Panc1 (cell line): ENCODE measurements around the gene CSNK2A1. TPM values are rescaled to one million over a fixed set of nuclear protein-coding genes. Genes with fewer than 3 reads are reported as not detected.

Experiments used
- ATAC-seq: fragments of 200-7000 bp; cut with Tn5 transposase; 2 replicates; pipeline ENCODE4 v1.9.1; 2020; ENCODE audit warnings: mild to moderate bottlenecking, moderate library complexity
- BruUV-seq: library from RNA; stranded (reverse); fragments of 400-500 nt; replicated peaks from 2 replicates; lab custom pipeline; 2021; lab: Mats Ljungman, UMichigan
- CTCF ChIA-PET: fragments of 300-600 bp; sonication (Branson Sonifier 250); formaldehyde crosslinking; loops from one replicate; lab custom pipeline; 2022; ENCODE audit warnings: antibody characterized with exemption; lab: Charles Lee
- POLR2A ChIA-PET: fragments of 300-600 bp; sonication (Branson Sonifier 250); formaldehyde crosslinking; loops from one replicate; lab custom pipeline; 2022; ENCODE audit warnings: antibody characterized with exemption; lab: Charles Lee
- DNase-seq: peaks from one replicate; pipeline ENCODE4 v3.0.0-alpha.2; 2010; ENCODE audit warnings: low read depth, low spot score
- H3K27ac ChIP-seq: 2 replicates; pipeline ENCODE4 v1.5.1; 2011; ENCODE audit warnings: mild to moderate bottlenecking, low read length, inconsistent platforms
- H3K27me3 ChIP-seq: fragments of 200-500 bp; sonication (Bioruptor generic); 2 replicates; pipeline ENCODE4 v1.6.0; 2014; ENCODE audit warnings: low read length, inconsistent platforms; ENCODE audit not compliant: control insufficient read depth, insufficient read depth
- H3K36me3 ChIP-seq: fragments of 200-500 bp; sonication (Bioruptor generic); 2 replicates; pipeline ENCODE4 v1.5.1; 2014; ENCODE audit warnings: inconsistent platforms, mild to moderate bottlenecking, low read length, moderate library complexity; ENCODE audit not compliant: control insufficient read depth, insufficient read depth
- H3K4me1 ChIP-seq: 2 replicates; pipeline ENCODE4 v1.5.1; 2011; ENCODE audit warnings: inconsistent platforms, mild to moderate bottlenecking, low read length, moderate library complexity; ENCODE audit not compliant: control insufficient read depth, insufficient read depth
- H3K4me3 ChIP-seq, 2 experiments: 2 replicates each; pipeline ENCODE4 v1.5.1; 2011 to 2012; ENCODE audit warnings: low read depth in 2 of 2, low read length in 2 of 2, mild to moderate bottlenecking in 2 of 2, inconsistent platforms in 1 of 2, moderate library complexity in 1 of 2
- H3K9me3 ChIP-seq: fragments of 200-500 bp; sonication (Bioruptor generic); 2 replicates; pipeline ENCODE4 v1.5.1; 2014; ENCODE audit warnings: low read depth, mild to moderate bottlenecking, inconsistent platforms, low read length, moderate library complexity; ENCODE audit not compliant: control insufficient read depth, insufficient read depth
- POLR2AphosphoS5 ChIP-seq: IDR thresholded peaks from 2 replicates; pipeline ENCODE4 v1.6.1; 2012; ENCODE audit warnings: mild to moderate bottlenecking, low read depth, low read length, moderate library complexity
- SIN3A ChIP-seq: IDR thresholded peaks from 2 replicates; pipeline ENCODE4 v1.6.1; 2012; ENCODE audit warnings: low read depth, mild to moderate bottlenecking, low read length, moderate library complexity, borderline replicate concordance; ENCODE audit not compliant: insufficient read depth
- TCF7L2 ChIP-seq: IDR thresholded peaks from 2 replicates; pipeline ENCODE4 v1.6.1; 2011; ENCODE audit warnings: mild to moderate bottlenecking, low read depth, low read length, inconsistent platforms
- in situ Hi-C: cut with HindIII; loops from 2 replicates; pipeline ENCODE4 v1.10.0; 2016; ENCODE audit warnings: low sequenced_read_pairs, low pct_unique_long_range_greater_than_20kb
- intact Hi-C: fragments of 100-400 bp; cut with micrococcal nuclease; formaldehyde crosslinking; loops from one replicate; pipeline ENCODE4 v1.10.0; 2022; ENCODE audit not compliant: unreplicated experiment
- total RNA-seq: library from RNA; stranded (reverse); gene quantifications from one replicate; pipeline ENCODE4 v1.2.1, GENCODE V29; 2021; ENCODE audit not compliant: unreplicated experiment
- TF ChIP-seq, protein P1 (sequence below): fragments of 450-650 bp; IDR thresholded peaks from 2 replicates; pipeline ENCODE4 v1.5.1; 2017; ENCODE audit warnings: mild to moderate bottlenecking
- TF ChIP-seq, protein P2 (sequence below), 2 experiments: IDR thresholded peaks; 2 replicates each; pipeline ENCODE4 v1.6.1; 2011 to 2012; ENCODE audit warnings: low read depth in 2 of 2, control low read depth in 1 of 2, low read length in 1 of 2, mild to moderate bottlenecking in 1 of 2, moderate library complexity in 1 of 2; ENCODE audit not compliant: insufficient read depth in 1 of 2

The CSNK2A1 gene
- total RNA-seq, 1 experiment from 2014 or later = 191 TPM

DNA sequence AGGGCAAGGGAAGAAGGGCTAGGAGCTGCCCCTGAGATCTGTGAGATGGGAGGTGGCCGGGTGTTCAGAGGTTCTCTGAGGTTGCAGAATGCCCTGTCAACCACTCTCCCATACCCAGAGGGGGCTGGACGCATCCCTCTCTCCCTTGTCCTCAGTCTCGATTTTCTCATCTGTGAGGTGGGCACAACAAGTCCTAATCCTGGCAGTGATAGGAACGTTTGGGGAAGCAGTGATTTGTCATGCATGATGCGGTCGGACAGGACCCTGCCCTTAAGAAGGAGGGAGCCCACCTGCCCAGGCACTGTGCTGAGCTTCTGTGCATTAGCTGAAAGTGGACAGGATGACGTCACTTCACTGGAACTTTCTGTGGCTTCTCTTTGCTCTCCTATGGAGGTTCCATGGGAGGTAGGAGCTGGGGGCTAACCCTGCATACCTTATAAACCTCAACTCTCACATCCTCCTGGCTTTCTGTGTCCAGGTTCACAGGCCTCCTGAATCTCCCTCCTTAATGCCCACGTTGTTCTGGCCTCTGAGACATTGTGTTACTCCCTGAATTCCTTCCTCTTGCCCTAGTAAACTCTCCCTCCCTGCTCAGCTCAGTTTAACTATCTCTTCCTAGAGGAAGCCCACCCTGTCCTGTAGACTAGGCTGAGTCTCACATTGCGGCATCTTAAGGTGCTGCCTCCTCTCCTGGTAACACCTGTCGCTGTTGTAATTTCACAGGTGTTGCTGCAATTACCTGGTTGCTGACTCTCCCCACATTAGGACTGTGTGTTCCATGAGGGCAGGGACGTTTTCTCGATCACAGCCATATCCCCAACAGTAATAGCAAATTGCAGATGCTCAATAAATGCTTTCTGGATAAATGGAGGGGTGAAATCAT, 30.1 kb upstream of the CSNK2A1 start:
- Histone ChIP-seq H3K27ac (no peak overlapping the region), H3K4me3 (no peak overlapping the region), H3K9me3 (no peaks in the 10 kb centered on the region), H3K4me1 (no peaks in the 10 kb centered on the region), H3K36me3 (no peaks in the 10 kb centered on the region), H3K27me3 (peaks cover 11% of the 10 kb centered on the region)
- ChIA-PET POLR2A (no interaction called here), CTCF (interaction anchor here (1.4 kb wide), 1 partner anchor 72 kb away, joined by 3 read pairs; no protein-coding TSS in a partner anchor)
- intact Hi-C loops = no loop called here
- in situ Hi-C loops = no loop called here
- TF ChIP-seq POLR2AphosphoS5 (no peak), TCF7L2 (no peak), SIN3A (no peak)
- TF ChIP-seq, protein P1, sequence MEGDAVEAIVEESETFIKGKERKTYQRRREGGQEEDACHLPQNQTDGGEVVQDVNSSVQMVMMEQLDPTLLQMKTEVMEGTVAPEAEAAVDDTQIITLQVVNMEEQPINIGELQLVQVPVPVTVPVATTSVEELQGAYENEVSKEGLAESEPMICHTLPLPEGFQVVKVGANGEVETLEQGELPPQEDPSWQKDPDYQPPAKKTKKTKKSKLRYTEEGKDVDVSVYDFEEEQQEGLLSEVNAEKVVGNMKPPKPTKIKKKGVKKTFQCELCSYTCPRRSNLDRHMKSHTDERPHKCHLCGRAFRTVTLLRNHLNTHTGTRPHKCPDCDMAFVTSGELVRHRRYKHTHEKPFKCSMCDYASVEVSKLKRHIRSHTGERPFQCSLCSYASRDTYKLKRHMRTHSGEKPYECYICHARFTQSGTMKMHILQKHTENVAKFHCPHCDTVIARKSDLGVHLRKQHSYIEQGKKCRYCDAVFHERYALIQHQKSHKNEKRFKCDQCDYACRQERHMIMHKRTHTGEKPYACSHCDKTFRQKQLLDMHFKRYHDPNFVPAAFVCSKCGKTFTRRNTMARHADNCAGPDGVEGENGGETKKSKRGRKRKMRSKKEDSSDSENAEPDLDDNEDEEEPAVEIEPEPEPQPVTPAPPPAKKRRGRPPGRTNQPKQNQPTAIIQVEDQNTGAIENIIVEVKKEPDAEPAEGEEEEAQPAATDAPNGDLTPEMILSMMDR = no peak
- TF ChIP-seq, protein P2, sequence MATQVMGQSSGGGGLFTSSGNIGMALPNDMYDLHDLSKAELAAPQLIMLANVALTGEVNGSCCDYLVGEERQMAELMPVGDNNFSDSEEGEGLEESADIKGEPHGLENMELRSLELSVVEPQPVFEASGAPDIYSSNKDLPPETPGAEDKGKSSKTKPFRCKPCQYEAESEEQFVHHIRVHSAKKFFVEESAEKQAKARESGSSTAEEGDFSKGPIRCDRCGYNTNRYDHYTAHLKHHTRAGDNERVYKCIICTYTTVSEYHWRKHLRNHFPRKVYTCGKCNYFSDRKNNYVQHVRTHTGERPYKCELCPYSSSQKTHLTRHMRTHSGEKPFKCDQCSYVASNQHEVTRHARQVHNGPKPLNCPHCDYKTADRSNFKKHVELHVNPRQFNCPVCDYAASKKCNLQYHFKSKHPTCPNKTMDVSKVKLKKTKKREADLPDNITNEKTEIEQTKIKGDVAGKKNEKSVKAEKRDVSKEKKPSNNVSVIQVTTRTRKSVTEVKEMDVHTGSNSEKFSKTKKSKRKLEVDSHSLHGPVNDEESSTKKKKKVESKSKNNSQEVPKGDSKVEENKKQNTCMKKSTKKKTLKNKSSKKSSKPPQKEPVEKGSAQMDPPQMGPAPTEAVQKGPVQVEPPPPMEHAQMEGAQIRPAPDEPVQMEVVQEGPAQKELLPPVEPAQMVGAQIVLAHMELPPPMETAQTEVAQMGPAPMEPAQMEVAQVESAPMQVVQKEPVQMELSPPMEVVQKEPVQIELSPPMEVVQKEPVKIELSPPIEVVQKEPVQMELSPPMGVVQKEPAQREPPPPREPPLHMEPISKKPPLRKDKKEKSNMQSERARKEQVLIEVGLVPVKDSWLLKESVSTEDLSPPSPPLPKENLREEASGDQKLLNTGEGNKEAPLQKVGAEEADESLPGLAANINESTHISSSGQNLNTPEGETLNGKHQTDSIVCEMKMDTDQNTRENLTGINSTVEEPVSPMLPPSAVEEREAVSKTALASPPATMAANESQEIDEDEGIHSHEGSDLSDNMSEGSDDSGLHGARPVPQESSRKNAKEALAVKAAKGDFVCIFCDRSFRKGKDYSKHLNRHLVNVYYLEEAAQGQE (IDR thresholded peaks at IDR 0.05; ENCODE audit: insufficient read depth in 1 of 2, low read depth in 2 of 2, low read length in 1 of 2) = no peak
- ATAC-seq (no peak), DNase-seq (no peak)
- BruUV-seq = no TSS peak

DNA sequence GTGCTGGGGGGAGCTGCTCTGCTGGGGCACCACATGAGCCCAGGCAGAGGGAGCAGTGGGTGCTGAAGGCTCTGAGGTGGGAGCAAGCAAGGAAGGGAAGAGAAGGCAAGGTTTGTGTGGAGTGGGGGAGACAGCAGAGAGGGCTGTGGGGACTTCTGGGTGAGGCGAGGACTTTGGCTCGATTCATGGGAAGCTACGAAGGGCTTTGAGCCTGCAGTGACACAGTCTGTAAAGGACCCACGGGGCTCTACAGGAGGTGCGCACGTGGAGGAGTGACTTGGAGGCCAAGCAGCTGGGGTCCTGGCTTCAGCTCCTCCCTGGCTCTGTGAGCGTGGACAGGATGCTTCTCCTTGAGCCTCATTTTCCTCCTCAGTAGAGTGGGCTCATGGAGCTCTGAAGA, 29.1 kb upstream of the CSNK2A1 start:
- ATAC-seq = peak; percentile 33; the same call in 1 of the 2 replicates
- in situ Hi-C loops = no loop called here
- H3K36me3 ChIP-seq = no peaks in the 10 kb centered on the region

More for the DNA sequence above, 29.1 kb upstream of the CSNK2A1 start:
- Histone ChIP-seq H3K9me3 (no peaks in the 10 kb centered on the region), H3K27me3 (peaks cover 11% of the 10 kb centered on the region), H3K4me3 (no peak overlapping the region), H3K4me1 (no peaks in the 10 kb centered on the region), H3K27ac (no peak overlapping the region)
- intact Hi-C loops = no loop called here
- POLR2A ChIA-PET = no interaction called here
- no peak for DNase-seq
- no TSS peak for BruUV-seq
- TF ChIP-seq POLR2AphosphoS5 (no peak), TCF7L2 (no peak), SIN3A (no peak)
- TF ChIP-seq, protein P1 = no peak
- TF ChIP-seq, protein P2 (IDR thresholded peaks at IDR 0.05; ENCODE audit: insufficient read depth in 1 of 2, low read depth in 2 of 2, low read length in 1 of 2) = no peak
- CTCF ChIA-PET = interaction anchor here (1.4 kb wide), 1 partner anchor 73 kb away, joined by 3 read pairs; no protein-coding TSS in a partner anchor
